Anterior cingulate cortex (tissue), 58 donors: ENCODE results near the gene LRP6.

Experiments used
- DNase-seq, 58 donors: peaks; one replicate each; lab custom pipeline; 2025; lab: John Stamatoyannopoulos, UW

Gene LRP6

DNA sequence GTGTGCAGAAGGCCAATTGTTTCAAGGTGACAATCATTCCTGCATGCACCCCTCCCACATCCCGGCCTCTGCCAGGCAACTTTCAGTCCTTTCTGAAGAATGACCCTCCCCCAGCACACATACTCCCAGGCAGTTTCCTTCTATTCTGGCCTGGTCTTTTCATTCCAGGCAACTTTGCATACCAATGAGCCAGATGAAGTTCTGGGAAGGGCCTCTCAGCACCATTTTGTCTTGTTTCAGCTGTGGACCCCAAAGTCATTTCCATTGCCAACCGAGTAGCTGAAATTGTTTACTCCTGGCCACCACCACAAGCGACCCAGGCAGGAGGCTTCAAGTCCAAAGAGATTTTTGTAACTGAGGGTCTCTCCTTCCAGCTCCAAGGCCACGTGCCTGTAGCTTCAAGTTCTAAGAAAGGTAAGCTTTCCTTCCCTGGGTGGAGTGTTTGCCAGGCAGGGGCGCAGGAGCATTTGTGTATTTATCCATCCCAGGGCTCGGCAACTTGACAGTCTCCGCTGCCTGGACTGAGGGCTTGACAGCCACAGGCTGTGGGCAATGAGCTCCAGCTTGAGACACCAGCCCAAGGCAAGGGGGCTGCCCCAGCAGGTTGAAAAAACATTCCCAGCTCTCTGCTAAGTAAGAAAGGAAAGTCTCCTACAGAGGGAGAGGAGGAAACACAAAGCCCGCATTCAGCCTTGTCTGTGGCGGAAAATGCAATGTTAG is 179.7 kb downstream of the LRP6 start:
- no peak for DNase-seq

GRCh38 chr12:12086362-12086761 is 180.5 kb downstream of the LRP6 start:
- no peak for DNase-seq

DNA sequence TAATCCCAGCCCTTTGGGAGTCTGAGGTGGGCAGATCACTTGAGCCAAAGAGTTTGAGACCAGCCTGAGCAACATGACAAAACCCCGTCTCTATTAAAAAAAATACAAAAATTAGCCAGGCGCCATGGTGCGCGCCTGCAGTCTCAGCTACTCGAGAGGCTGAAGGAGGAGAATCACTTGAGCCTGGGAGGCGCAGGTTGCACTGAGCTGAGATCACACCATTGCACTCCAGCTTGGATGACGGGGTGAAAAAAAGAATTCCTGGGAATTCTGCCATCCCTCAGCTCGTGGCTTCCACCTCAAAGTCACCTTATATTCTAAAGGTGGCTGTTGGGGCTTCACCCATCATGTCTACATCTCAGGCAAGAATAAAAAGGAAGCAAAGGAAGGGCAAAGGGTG is 183.2 kb downstream of the LRP6 start:
- DNase-seq: no peak

- peak in 4 of 58 donors; percentile 8 to 48 (median 11) for DNase-seq
Measured at GRCh38 chr12:12081836-12082497, 184.9 kb downstream of the LRP6 start.

GRCh38 chr12:12079291-12079690 is 187.6 kb downstream of the LRP6 start:
- DNase-seq: no peak

DNA sequence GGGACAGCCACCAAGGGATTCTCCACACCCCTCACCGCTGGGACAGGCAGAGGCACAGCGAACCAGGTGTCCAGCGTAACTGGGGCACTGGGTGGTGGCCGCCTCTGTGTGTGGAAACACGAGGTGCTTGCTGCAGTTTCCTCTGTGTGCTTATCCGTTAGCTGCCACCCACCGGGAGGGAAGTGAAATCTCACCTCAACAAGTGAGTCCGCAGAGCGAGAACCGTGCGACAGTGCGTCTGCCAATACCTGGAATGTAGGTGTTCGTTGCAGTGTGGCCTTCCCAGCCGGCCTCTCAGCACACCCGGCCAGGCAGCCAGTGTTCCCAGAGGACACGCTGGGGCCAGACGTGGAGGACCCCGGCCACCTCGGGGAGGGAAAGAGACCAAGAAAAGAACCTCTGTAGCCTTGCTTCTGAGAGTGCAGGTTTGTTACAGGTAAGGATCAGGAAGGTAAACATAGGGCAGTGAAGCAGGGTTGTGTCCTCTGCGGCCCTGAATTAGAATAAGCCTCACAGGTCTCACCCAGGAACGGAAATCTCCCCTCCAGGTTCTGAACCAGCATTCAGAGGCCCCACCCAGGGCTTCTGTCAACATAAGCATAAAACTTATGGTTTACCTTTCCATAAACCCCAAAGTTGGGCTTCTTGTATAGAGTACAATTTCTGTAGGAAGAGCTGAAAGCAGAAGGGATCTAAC is 194.6 kb downstream of the LRP6 start:
- DNase-seq: no peak

DNA sequence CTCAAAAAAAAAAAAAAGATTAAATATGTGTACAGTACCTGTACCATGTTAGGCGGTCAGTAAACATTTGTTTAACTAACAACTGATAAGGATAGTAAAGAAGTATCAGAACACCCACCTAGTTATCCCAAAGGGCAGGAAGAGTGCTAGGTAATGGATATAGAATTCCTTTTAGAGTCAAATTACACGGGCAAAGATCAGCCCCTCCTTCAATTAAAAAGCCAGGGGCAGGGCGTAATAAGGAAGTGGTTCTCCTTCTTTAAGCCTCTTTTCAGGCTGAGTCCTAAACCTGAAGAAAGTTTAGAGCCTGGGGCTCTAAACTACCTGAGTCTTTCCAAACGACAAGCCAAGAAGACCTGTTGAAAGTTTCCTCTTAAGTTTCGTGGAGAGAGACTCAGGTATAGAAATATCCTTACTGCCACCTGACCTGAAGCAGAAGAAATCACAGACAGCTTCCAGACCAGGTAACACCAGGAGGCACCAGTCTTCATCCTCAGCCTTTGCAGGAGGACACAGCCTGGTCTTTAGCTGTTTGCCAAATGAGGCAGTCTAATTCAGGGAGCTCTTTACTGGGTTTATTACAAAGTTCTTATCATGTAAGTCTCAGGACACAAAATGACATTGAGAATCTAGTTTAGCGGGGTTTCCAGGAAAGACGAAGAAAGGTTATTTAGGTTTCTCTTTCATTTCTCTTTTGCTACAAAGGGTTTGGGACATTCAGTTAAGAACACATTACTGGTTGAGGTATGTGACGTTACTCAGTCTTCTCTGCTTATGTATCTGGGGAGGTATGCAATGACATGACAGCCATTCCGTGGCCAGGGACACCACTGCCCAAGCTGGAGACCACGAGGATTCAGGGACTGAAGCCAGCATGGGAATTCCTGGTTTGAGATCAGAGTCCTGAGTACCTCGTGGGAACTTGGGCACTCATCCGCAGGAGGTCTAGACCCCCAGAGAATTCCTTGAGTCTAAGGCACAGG is 195.9 kb downstream of the LRP6 start, which contains the start of gene BCL2L14:
Gene BCL2L14 (plus strand): TSS at position 266 of the 983 bp plus-strand sequence. CDS start 8,367 bp downstream, outside the sequence.
- DNase-seq: no peak

DNA sequence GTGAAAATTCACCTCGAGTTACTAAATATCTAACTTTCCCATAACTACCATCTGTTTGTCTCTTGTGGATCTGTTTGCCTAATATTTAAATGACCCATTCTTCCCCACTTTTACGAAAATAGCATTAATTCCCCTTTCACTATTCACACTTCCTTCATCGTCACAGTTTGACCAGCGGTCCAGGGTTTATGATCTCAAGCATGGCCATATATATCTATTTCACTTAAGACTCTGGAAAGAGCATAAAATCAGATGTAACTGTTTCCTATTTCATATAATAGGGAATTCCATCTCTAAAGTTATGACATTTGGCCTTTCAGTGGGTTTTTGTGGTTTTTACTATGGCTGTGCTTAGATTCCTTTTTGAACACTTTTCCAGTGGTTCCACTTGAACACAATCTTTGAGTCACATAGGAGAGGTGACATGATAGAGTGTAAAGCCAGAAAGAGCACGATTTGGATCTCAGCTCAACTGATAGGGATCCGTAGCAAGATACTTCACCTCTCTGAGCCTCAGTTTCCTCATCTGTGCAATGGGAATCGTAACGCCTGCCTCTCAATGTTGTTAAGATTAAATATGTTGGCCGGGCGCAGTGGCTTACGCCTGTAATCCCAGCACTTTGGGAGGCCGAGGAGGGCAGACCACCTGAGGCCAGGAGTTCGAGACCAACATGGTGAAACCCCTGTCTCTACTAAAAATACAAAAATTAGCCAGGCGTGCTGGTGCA is 196.9 kb downstream of the LRP6 start:
- no peak for DNase-seq

DNA sequence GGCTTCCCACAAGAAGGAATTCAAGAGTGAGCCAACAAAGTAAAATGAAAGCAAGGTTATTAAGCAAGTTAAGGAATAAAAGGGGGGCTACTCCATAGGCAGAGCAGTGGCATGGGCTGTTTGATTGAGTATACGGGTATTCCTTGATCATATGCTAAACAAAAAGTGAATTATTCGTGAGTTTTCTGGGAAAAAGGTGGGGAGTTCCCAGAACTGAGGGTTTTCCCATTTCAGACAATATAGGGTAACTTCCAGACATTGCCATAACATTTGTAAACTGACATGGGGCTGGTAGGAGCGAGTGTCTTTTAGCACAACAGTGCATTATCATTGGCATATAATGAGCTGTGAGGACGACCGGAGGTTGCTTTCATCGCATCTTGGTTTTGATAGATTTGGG is 198.1 kb downstream of the LRP6 start:
- DNase-seq: no peak
